Kasumi-1 (cell line): Measurements from ENCODE around the gene TNIK.

ENCODE experiments used
- DNase-seq, 2 experiments: peaks; one replicate each; lab custom pipeline; 2025; lab: John Stamatoyannopoulos, UW

The TNIK gene

DNA sequence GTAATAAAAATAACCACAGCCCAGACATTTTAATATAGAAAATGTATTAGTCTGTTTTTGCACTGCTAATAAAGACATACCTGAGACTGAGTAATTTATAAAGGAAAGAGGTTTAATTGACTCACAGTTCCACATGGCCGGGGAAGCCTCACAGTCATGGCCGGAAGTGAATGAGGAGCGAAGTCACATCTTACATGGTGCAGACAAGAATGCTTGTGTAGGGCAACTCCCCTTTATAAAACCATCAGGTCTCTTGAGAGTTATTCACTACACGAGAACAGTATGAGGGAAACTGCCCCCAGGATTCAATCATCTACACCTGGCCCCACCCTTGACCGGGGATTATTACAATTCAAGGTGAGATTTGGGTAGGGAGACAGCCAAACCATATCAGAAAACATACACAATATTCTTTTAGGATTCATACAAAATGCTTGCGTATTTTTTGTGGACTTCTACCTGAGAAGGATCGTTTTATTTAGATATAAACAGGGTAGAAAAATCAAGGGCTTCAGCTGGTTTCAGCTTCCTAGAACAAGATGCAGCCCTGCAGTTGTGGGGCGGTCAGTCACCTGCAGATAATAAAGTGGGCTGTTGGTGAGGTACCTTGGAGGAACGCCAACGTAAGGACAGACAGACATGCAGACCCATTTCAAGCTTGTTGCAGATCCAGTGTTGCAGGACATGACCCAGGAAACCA is 101.9 kb downstream of the TNIK start:
- no peak for DNase-seq

DNA sequence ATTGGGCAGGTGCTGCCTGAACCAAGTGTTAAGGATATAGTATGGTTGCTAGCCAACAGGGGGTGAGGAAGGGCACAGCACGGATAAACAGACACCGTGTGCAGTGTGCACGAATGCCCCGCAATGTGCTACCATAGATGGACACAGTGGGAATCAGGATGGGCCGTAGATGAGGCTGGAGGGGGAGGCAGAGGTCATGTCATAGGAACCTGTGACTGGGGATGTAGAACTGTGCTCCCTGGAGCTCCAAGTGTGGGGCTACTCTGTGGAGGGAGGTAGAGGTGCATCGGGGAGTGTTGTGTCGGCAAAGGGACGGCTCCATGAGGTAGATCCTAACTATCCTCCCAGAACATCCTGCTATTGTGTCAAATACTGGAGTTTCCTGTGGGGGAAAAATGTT is 102.5 kb downstream of the TNIK start:
- no peak for DNase-seq

DNA sequence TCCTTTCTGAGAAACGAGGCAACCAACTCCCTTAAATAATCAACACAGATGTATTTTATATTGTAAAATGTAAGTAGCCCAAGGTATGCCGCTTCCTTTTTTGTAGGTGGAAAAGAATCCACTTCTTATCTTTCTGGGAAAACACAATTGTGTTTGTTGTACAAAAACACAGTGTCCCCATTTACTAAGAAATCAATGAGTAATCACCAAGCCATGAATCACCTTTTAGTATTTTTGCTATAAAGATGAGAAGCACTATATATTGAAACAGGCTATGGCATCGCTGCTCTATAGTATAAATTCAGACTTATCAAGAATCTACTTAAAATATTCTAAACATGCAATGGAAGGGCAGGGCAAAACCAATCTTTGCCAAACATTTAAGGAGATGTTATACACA is 104.0 kb downstream of the TNIK start:
- DNase-seq, result no peak

DNA sequence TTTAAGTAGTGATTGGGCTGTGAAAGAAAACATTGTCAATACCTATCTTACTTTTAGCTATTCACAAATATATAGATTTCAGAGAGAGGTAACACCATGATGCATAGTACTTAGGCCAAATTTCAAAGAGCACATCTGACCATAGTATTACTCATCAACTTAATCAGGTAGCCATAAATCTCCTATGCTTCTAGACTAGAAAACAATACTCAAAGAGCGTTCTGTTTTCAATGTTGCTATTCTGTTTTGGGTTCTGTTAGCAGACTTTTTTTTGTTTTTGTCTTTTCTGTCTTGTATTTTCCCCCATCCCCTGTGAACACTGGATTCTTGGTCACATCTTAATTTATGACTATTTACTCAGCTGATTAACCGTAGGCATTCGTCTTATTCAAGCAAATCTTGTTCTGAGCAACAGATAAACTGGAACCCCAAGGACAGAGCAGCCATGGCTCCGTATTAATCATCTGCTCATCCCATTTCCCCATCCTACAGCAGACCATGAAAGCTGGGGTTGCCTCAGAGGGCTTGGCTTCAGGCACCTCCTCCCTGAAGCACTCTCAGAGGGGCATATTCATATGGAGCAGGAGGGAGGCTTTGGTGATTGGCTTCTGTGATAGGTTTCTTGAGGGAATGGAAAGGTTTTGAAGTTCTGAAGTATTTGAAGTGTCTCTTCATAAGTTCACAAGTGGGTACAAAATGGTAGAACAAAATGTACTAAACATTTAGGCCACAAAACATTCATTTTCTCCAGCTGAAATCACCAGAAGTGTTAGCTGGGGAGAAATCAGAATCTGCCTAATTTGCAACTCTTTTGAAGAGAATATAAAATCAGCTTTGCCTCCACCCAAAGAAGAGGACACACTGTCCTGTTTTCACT is 105.3 kb downstream of the TNIK start:
- no peak for DNase-seq

DNA sequence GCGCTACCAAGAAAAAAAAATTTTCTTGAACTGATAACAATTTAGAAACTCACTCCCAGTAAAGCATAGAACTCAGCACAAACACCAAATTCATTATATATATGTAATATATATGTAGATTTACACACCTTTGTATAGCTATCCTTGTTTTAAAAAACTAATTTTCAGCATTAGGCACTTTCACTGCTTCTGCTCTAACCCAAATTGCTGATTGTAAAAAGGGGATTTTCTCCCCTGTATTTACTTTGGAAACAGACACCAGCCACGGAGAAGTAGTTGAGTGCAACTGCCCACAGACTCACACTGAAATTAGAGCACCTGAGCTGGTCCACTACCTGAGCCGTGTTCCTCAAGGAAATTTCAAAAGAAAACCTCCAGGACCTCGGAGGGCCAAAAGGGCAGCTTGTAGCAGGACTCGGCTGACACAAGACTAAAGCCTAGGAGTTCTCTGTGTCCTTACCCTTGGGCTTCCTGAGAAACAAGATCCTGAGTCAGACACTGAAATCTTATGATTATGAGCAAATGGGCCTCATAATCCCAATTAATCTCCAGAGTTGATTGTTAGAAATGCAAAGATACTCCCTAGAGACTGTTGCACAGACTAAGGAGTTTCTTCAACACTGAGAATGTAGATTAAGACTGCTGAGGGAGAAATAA is 106.0 kb downstream of the TNIK start:
- no peak for DNase-seq

DNA sequence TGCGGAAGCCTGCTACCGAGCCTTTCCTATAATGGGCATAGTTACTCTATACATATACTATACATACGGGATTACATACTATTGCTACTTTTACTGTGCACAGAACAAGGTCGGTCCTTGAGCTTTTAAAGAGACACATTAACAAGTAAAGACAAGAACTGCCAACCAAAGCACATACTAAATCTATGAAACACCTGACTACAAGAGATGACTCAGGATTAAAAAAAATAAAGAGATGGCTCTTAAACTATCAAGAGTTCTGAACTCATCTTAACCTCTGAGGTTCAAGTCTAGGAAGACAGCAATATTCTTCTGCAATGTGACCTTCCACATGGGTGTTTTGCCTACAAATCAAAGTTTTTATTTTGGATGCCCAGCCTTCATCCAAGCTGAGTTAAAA is 106.8 kb downstream of the TNIK start:
- no peak for DNase-seq

DNA sequence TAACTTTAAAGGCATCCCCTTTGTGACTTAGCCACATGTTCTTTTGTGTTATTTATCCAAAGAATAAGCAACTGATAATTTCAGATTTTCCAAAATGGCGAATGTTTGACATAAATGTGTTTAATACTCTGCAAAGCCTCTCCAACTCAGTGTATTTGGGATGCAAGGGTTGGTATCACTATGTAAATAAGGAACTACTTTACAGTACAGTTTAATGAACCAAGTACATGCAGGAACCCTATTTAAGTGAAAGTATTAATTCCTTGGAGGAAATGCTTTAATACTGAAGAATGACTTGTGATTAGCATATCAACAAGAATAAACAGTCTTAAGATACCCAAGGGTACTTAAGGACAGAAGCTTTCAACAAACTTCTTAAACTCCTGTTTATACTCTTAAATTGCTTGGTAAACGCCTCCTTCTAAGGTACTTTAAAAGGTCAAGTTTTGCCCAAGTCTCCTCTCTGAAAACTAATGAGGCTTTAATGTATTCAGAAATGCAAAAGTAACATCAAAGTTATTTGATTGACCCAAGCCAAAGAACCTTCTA is 107.7 kb downstream of the TNIK start:
- no peak for DNase-seq

DNA sequence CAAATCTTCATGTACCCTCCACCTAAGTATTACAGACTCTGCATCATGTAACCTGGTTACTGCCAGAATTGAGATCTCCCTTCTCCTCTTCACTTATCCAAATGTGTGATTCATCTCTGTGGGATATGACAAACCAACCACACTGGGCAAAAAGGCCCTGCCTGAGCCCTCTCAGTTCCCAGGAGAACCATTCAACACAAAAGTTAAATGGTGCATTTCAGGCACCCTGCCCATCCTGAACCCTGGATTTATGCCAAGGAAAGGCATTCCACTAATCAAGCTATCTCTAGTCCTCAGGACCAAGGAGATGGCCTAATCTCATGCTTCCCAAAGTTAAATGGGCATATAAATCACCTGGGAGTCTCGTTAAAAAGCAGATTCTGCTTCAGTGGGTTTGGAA is 108.5 kb downstream of the TNIK start:
- DNase-seq, result no peak

DNA sequence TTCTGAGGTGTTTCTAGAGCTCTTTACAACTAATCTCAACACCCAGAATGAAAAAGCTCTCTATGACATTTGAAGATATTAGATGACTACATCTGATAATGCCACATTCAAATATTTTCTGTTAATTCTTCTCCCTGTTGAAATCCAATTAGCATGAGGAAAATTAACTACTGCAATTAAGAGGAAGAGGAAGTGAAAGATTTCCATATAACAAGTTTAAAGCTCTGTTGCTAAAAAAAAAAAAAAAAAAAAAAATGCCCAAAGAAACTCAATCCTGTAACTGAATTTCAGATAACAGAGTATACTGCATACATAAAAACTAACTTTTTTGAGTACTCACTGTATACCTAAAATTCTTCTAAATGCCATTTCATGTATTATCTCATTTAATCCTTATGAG is 109.8 kb downstream of the TNIK start:
- no peak for DNase-seq

DNA sequence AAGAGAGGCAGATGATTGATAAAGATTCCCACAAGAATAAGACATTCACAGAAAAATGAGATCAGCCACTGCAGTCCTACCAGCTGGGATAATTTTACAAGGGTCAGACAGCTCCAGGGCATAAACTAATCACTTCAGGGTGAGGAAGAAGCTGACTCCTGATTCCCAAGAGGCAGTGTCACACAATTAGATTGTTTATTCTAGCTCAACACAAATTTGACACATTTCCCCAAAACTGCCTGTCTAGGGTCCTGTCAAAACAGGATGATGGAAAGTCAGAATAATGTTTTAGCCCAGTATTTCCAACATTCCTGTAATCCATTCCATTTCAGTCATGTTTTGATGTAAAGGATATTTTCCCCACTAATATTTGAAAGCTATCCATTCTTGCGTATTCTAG is 110.8 kb downstream of the TNIK start:
- no peak for DNase-seq

DNA sequence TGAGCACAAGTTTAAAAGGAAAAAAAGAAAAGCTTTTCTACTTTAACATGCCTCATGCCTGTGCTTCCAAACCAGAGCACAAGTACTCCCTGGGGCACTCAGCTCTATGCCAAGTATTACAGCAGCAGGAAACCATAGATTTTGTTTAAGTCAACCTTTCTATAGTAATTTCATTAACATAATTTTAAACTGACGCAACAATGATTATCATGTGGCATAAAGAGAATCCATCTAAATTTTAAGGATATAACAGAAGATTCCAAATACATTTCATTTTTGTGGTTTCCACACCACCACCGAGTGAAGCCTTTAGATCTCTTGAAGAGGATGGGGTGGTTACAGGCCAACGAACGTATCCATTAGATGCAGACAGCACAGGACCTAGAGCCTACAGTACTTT is 112.1 kb downstream of the TNIK start:
- no peak for DNase-seq

DNA sequence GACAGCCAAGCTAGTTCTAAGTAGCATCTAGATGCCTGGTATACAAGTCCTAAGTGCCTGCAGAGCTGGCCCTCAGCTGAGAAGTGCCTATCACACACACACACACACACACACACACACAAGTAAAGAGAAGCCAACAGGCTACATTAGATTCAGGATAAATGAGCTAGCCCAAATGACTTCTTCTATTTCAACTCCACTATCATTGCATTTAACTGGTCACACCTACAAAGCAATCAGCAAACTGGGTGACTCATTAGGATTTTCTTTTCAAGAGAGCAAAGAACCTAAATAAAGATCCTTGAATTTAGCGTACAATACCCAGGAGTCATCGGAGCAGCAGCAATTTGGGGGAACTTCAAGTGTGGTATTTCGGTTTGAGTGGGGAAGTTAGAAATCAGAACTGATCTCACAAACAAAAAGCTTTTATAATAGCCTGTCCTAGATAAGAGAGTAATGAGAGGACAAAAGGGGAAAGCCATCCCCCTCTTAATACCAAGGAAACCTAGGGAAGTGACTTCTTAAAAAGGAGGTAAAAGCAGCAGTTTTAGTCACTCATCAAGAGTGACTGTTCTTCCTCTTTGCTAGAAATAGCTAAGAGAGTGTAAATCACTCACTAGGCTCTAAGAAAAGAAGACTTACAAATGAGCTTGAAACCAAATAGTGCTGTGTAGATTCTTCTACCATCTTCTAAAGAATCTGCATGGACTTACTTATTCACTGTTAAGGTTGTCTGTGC is 112.7 kb downstream of the TNIK start:
- DNase-seq, result peak; percentile 41 to 55

DNA sequence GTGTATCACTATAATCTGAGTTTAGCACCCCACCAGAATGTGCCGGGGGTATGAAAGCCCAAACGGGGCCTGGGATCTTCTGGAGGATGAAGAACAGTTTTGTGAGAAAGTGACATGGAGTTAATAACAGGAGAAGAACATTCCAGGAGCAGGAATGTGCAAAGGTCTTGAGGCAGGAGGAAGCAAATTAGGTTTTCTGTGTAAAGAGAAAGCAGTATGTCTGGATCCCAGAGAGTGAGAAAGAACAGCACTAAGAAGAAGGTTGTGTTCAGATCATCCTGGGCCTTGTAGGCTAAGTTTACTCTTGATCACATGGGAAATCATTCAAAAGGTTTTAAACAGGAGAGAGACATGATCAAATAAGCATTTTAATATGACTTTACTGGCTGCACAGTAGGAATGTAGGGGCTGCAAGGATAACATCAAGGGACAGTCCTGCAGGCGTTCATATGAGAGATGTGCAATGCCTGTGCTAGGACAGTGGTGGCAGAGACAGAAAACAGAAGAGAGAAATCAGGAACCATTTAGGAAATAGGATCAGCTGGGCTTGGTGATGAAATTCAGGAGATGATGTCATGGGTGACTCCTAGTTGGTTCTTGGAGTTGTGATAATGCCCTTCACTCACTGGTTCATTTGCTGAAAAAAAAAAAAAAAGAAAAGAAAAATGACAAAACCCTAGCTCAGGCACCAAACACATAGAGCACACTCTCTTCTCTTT is 113.5 kb downstream of the TNIK start:
- DNase-seq, result peak; percentile 36 to 43

DNA sequence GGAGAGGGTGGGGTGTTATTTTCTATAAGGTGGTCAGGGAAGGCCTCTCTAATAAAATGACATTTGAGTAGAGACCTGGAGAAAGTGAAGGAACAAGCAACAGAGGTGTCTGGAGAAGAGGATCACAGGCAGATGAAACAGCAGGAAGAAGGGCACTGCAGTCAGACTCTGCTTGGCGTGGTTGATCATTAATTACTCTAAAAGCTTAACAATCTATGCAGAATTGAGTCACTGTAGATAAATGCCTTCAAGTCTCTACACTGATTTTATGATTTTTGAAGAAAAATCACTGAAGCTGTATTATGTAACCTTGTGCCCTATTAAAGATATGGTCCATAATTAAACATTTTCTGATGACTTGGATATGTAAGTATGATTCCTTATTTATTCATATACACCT is 114.2 kb downstream of the TNIK start:
- no peak for DNase-seq

DNA sequence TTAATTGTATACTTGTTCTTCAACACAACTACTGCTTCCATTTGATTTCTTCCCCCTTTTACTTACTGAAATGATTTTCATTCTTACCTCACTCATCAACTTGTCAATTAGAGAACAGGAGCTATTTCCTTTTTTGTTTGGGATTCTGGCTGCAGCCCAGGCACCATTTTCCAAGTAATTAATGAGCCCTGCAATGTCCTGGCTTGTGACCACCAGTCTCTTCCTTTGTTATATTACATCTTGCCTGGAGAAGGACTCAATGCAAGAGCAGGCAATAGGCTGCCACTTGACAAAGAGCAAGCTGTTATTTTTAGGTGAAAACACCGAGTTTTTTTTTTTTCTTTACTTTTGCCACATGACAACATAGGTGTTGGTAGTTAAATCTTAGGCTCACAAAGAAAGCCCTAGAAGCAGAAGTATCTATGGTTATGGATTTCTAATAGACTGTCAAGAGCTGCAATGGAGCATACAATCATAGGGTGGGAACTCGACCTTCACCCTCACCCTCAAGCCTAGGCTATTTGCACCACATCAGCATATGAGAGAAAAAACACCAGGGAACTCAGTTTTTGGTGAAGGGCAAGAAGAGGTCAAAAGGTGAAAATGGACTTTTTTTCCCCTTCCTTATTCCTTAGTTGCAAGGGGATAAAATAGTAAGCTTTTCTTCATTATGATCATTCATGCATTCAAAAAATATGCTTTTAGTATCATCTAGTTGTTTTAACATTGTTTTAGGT is 114.9 kb downstream of the TNIK start:
- DNase-seq, result no peak

DNA sequence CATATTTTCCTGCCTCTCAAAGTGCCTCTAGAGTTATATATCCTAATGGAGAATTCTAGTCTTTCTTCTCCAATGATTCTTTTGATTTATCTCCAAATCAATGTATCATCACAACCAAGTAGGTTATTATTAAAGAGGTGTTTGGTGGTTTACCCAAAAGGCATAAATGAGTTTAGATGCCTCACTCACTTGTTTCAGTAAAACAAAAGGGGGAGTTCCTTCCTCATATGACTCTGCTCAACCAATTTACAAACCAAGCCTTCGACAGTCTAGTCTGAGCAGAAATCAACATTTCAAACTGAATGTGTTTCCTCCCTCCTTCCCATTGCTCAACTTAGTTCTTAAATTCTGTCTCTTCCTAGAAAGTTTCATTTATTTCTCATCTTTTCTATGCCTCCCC is 116.5 kb downstream of the TNIK start:
- peak in 1 of 2 experiments; percentile 10 for DNase-seq

DNA sequence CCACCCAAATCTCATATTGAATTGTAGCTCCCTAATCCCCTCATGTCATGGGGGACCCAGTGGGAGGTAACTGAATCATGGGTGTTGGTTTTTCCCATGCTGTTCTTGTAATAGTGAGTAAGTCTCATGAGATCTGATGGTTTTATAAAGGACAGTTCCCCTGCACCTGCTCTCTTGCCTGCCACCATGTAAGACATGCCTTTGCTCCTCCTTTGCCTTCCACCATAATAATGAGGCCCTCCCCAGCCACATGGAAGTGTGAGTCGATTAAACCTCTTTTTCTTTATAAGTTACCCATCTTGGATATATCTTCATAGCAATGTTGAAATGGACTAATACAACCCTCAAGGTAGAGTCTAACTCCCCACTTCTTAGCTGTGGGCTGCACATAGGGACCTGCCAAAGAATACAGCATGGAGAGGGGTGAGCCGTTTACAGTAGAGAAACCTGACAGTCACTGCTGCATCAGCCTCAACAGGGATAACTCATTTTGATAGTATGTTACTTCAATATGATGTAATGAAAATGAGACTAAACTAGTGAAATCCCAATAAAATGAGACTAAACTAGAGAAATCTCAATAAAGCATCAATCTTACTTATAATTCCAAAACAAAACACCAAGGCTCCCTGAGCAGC is 117.3 kb downstream of the TNIK start:
- DNase-seq, result no peak

DNA sequence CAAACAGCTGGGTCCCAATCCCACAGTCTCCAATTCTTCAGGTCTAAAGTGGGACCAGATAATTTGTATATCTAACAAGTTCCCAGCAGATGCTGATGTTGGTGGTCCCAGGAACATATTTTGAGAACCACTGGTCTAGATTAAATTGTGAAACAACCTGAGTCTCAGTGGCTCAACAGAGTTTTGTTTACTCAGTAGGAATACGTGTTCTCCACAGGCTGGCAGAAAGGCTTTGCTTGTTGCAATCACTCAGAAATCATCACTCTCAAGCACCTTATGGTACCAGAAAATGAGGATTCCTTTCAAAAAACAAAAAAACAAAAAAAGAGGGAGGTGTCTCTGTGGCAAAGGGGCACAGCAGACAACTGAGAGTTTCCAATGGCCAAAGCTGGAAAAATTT is 118.0 kb downstream of the TNIK start:
- no peak for DNase-seq

DNA sequence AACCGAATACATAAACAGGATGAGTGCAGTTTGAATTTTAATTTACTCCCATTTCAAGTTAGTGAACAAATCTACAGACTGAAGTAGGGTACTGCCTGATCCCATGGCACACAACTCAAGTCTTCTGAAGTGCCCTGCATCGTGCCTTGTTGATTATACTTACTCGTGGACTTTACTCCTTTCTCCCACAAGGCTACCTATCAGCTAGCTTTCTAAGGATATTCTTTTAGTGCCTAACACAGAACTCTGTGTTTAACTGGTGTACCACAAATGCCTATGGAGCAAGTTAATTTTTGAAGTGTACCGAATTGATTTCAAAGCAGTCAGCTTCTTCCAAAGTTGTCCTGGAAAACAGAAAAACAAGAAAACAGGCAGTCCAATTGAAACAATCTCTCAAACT is 119.8 kb downstream of the TNIK start:
- no peak for DNase-seq

DNA sequence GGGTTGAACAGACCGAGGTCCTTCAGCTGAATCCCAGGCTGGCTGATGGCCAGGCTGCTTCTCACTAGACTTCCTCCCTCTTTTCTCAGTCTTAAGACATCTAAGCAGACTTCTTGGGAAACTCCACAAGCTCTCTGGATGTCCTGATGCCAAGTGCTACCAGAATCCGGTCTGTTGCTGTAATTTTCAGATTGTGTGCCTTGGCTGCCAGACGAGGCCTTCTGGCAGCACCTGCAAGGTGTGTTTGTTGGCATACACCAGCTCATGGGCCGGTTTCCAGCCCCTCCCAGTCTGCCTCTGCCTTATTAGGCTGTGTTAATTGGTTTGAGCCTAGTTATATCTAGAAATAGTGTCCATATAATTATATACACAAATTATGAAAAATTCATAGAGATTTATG is 120.6 kb downstream of the TNIK start:
- DNase-seq, result no peak
